NCI-H2107 treated with DMSO at 0.1 percent for 48 hours (cell line): ENCODE measurements around the gene PCNX2.
"Not testable (repeated sequence)": the region's sequence is repeated elsewhere in the genome, so short reads cannot be mapped to it uniquely, and the experiment has no call there.

ENCODE experiments used
- DNase-seq: peaks from one replicate; lab custom pipeline; 2025; ENCODE audit not compliant: unreplicated experiment; lab: John Stamatoyannopoulos, UW

PCNX2 gene

GRCh38 chr1:233227930-233228465, 67.5 kb downstream of the PCNX2 start:
- DNase-seq, result no peak

GRCh38 chr1:233224311-233224710, 71.2 kb downstream of the PCNX2 start:
- no peak for DNase-seq

- no peak for DNase-seq
Measured at GRCh38 chr1:233217832-233218231, 77.7 kb downstream of the PCNX2 start.

- no peak for DNase-seq
Measured at GRCh38 chr1:233216009-233216408, 79.5 kb downstream of the PCNX2 start.

- DNase-seq, result no peak
Measured at GRCh38 chr1:233215135-233215760, 80.3 kb downstream of the PCNX2 start.

- no peak for DNase-seq
Measured at GRCh38 chr1:233211595-233211994, 83.9 kb downstream of the PCNX2 start.

GRCh38 chr1:233211106-233211505, 84.4 kb downstream of the PCNX2 start:
- DNase-seq, result no peak

- no peak for DNase-seq
Measured at GRCh38 chr1:233209481-233209880, 86.0 kb downstream of the PCNX2 start.

- DNase-seq, result no peak
Measured at GRCh38 chr1:233208687-233209086, 86.8 kb downstream of the PCNX2 start.

GRCh38 chr1:233197940-233198339, 97.6 kb downstream of the PCNX2 start:
- no peak for DNase-seq

- no peak for DNase-seq
Measured at GRCh38 chr1:233193741-233194140, 101.8 kb downstream of the PCNX2 start.

- DNase-seq, result no peak
Measured at GRCh38 chr1:233190987-233191386, 104.5 kb downstream of the PCNX2 start.

- DNase-seq, result no peak
Measured at GRCh38 chr1:233189526-233189925, 106.0 kb downstream of the PCNX2 start.

- no peak for DNase-seq
Measured at GRCh38 chr1:233188061-233188460, 107.5 kb downstream of the PCNX2 start.

- no peak for DNase-seq
Measured at GRCh38 chr1:233183226-233184020, 112.1 kb downstream of the PCNX2 start.

- no peak for DNase-seq
Measured at GRCh38 chr1:233182587-233182986, 112.9 kb downstream of the PCNX2 start.

GRCh38 chr1:233180641-233181364, 114.7 kb downstream of the PCNX2 start:
- no peak for DNase-seq

- not testable (repeated sequence) for DNase-seq
Measured at GRCh38 chr1:233179638-233180037, 115.9 kb downstream of the PCNX2 start.

GRCh38 chr1:233172201-233172600, 123.3 kb downstream of the PCNX2 start:
- no peak for DNase-seq

- no peak for DNase-seq
Measured at GRCh38 chr1:233170741-233171140, 124.8 kb downstream of the PCNX2 start.

- no peak for DNase-seq
Measured at GRCh38 chr1:233168384-233168783, 127.1 kb downstream of the PCNX2 start.

GRCh38 chr1:233166896-233167295, 128.6 kb downstream of the PCNX2 start:
- DNase-seq, result no peak
